NCI-H1417 (cell line): ENCODE measurements around the gene GPR89B.
"Not testable (repeated sequence)": the region's sequence is repeated elsewhere in the genome, so short reads cannot be mapped to it uniquely, and the experiment has no call there.

ENCODE experiments used
- DNase-seq, 3 experiments: peaks; one replicate each; lab custom pipeline; 2025; lab: John Stamatoyannopoulos, UW

Gene GPR89B

DNA sequence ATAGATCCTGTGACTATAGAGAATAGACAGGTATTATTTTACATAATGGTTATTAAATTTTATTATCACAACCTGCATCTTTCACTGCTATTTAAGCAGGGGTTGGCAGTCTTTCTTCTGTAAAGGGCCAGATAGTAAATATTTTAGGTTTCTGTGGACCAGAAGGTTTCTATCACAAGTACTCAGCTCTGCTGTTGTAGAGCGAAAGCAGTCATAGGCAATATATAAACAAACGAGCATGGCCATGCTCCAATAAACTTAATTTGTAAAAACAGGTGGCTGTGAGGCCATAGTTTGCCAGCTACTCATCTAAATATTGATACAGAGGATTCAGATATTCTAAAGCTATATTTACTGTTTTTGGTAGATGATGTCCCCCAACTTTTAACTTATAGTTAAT, 12.2 kb downstream of the GPR89B start:
- not testable (repeated sequence) for DNase-seq

DNA sequence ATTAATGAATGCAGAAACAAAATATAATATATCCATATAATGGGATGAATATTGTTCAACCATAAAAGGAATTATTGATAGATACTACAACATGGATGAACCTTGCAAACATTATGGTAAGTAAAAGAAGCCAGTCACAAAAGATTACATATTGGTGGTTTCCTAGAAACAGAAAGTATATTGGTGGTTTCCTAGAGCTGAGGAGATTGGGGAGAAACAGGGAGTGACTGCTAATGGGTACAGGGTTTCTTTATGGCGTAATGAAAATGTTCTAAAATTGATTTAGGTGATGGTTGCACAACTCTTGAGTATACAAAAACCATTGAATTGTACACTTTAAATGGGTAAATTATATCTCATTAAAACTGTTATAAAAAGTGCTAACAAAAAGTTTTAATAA, 14.3 kb downstream of the GPR89B start:
- DNase-seq, result not testable (repeated sequence)

DNA sequence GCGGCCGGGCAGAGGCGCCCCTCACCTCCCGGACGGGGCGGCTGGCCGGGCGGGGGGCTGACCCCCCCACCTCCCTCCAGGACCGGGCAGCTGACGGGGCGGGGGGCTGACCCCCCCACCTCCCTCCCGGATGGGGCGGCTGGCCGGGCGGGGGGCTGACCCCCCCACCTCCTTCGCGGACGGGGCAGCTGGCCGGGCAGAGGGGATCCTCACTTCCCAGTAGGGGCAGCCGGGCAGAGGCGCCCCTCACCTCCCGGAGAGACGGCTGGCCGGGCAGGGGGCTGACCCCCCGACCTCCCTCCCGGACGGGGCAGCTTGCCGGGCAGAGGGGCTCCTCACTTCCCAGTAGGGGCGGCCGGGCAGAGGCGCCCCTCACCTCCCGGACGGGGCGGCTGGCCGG, 21.3 kb downstream of the GPR89B start:
- not testable (repeated sequence) for DNase-seq

DNA sequence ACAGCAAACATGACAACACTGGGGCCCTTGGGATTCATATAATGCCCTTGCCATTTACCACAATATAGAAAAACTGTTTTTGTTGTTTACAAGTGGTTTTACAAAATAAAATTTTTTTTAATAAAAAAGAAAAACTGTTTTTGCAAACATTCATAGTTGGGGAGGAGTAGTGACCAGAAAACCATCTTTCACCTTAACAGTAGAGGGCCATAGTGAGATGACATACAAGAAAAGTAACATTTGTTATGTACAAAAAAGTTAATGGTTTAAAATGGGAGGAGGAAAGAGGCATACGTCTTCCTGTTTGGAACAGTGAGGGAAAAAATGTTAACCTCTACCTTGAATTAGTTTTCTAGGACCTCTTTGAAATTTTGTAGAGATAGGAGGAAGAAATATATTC, 30.7 kb downstream of the GPR89B start:
- not testable (repeated sequence) for DNase-seq

DNA sequence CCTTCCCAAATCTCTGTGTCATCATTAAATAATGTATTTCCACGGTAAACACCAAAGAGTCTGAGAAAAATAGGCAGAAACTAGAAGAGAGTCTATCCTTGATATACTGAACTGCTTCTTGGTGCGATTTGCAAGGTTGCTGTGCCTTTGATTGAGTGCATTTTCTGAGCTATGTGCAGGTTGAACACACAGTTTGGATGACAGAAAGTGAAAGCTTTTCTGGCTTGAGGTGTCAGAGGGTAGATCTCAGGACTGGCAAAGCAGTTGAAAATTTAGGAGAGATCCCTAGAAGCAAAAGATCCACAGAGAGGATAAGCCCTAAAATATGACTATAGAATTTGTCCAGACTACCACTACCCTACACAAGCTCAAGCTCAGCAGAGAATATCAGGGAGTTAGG, 31.5 kb downstream of the GPR89B start:
- not testable (repeated sequence) for DNase-seq

DNA sequence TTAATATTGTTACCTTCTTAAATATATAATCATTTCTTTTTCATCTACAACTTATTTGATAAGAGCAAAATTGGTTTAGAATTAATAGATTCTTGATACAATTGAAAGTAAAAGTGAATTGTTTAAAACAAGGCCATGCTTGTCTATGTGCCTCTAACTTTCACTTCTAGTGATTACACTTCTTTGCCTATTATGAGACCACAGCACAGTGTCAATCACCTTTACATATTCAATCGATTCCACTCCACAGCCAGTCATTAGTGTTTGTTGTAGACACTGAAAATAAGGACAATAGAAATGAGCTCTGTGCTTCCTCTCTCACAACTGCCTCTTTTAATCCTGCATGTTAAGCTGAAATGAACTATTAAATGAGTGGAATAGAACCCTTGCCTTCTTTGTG, 36.4 kb downstream of the GPR89B start:
- DNase-seq, result not testable (repeated sequence)

DNA sequence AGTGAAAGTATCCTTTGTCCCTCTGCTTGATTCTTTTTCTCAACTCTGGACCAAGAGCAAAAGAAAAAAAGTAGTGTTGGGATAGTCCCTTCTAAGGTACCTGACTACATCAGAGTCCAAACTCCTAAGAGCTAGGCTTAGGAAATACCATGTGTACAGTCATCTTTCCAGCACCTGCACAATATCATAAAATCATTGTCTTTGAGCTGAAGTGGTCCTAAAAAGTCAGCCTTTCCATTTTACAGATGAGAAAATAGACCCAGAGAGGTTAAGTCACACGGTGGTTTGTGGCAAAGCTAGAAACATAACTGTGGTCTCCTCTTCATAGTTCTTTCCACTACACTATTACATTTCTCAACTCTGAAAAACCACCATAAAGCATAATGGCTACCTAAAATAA, 38.4 kb downstream of the GPR89B start:
- not testable (repeated sequence) for DNase-seq

DNA sequence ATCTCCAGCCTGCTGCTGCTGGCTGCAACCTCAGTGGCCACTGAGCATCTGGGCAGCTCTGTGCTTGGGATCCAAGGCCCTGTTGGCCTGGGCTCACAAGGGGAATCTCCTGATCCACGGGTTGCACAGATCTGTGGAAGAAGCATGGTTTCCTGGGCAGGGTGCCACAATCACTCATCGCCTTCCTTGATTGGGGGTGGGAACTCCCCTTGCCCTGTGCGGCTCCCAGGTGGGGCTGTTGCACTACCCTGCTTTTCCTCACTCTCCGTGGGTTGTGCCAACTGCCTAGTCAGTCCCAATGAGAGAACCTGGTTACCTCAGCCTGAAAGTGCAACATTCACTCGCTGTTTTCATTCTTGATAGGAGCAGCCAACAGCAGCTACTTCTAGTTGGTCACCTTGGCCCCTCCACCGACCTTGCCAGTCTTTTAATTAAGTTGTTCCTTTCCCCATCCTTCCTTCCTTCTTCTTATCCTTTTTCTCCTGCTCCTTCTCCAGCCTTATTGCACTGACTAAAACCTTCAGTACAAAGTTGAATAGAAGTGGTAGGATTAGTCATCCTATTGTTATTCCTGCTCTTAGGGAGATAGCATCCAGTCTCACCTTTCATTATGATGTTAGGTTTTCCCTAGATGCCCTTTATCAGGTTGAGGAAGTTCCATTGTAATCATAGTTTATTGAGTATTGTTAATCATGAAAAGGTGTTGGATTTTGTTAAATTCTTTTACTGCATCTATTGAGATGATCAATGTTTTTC, 50.9 kb downstream of the GPR89B start:
- DNase-seq, result not testable (repeated sequence)

DNA sequence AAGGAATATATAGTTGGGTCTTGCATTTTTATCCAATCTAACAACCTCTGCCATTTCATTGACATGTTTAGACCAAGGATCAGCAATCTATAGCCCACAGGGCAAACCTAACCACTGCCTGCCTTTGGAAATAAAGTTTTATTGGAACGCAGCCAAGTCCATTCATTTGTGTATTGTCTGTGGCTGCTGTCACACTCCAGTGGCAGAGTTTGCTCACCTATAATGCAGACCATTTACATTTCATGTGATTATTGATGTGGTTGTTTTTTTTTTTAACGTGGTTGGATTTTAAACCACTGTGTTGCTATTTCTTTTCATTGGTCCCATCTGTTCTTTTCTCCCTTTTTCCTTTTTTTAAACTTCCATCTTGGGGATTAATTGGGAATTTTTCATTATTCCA, 57.2 kb downstream of the GPR89B start:
- DNase-seq, result peak in 2 of 3 experiments; percentile 19 to 58

DNA sequence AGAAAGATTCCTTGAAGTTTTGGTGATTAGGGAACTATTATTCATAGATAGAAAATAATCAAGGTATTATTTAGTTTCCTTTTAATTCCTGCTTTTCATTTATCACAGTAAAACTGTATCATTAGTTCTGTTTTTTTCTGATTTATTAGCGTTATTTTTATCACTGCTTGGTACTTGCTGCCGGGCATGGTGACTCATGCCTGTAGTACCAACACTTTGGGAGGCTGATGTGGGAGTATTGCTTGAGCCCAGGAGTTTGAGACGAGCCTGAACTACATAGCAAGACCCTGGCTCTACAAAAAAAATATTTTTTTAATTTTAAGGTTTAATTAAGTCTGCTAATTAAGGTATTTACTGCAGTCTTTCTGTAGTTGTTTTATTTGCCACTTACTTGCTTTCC, 59.7 kb downstream of the GPR89B start:
- not testable (repeated sequence) for DNase-seq

DNA sequence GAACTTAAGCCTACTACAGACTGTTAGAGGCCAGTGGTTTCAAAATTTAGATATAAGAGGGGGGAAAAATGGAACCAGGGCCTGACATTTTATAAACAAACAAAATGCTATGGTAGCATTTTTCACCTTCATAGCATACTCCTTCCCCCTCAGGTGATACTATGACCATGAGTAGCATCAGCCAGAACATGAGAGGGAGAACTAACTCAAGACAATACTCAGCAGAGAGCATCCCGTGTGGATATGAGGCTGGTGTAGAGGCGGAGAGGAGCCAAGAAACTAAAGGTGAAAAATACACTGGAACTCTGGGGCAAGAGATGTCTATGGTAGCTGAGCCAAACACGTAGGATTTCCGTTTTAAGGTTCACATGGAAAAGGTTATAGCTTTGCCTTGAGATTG, 64.7 kb downstream of the GPR89B start:
- DNase-seq, result not testable (repeated sequence)

DNA sequence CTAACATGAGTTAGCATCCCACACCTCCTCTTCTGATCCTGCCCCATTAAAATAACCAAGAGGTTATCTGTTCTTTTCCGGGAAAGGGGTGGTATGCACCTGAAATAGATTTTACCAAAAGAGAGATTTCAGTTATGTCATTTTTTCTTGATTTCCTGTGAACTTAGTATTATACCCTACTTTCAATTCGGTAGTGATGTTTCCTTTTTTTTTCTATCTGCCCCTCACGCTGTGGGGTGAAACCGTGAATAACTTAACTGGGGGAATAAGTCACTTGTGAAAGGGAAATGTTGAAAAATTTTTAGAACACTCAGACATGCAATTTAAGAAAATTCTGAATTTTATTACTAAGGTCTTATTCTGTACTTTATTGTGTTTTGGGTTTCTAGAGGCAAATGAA, 65.2 kb downstream of the GPR89B start:
- not testable (repeated sequence) for DNase-seq

DNA sequence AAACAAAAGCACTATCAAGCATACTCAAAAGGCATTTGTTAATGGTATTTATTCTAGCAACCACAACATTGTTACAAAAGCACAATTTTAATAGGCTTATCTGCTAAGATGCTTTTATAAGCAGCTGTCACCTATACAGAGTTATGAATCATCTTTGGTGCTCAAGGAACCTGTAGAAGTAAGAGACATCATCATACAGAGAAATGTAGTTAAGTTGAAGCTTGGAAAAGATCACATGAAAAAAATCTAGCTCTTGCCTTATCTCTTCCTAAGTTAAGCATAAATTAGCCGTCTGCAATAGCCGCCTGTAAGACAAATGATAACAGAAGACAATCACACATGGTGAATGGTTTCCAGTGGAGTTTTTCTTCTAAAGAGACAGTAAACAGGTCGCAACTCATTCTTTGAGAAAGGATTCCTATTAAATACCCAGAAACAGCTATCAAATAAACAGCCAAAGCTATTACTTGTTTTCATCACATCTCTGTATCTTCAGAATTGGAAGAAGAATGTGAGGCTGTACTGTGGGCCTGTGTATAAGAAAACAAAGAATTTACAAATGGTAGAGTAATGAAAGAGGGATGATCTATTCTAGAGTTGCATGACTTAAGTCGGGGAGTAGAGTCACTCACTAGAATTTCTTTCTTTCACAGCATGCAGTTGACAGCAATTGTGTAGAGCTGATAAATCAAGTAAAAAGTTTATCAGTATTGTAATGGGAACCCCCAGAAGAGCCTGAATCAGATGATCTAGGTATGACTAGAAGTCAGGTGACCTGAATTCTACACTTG, 65.8 kb downstream of the GPR89B start:
- not testable (repeated sequence) for DNase-seq

DNA sequence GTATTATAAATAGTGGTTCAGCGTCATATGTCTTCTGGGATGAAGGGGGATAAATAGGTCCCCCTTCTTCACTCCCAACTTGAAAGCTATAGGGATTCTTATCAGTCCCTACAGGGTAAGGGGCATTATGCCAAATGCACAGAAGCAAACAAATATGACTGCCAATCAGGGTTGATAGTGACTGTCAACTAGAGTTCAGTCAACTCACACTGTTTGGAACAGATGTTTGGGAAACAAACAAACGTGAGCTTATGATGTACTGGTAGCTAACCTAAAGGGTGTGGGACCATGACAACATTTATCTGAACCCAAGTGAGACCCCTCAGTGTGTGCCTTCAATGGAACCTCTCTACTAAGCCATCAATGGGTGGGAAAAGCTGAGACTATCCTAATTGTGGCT, 67.9 kb downstream of the GPR89B start:
- not testable (repeated sequence) for DNase-seq

DNA sequence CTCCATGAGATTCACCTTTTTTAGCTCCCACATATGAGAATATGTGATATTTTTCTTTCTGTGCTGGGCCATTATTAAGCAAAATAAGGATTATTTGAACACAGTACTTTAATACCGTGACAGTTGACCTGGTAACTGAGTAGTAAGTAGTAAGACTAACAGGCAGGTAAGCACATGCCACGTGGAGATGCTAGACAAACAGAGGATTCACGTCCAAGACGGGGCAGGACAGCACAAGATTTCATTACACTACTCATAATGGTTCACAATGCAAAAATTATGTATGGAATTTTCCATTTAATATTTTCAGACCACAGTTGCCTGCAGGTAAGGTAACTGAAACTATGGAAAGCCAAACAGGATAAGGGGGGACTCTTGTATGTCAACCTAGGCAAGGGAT, 79.5 kb downstream of the GPR89B start:
- not testable (repeated sequence) for DNase-seq

DNA sequence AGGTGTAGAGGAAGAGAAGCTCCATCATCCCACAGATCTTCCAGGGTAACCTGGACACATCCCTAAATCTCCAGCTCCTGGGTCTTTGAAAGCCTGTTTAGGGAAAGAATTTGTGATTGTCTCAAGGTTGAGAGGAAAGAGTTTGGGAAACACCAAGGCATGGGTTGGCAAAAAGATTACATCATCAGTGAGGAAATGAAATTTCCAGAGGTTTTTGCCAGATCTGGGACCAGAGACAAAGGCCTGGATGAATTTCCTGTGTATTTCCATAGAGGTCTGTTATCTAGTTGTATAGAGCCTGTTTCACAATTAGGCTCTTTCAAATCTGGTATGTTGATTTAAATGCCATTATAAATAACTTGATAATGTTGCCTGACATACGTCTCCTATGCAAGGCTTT, 82.3 kb downstream of the GPR89B start:
- no peak for DNase-seq

DNA sequence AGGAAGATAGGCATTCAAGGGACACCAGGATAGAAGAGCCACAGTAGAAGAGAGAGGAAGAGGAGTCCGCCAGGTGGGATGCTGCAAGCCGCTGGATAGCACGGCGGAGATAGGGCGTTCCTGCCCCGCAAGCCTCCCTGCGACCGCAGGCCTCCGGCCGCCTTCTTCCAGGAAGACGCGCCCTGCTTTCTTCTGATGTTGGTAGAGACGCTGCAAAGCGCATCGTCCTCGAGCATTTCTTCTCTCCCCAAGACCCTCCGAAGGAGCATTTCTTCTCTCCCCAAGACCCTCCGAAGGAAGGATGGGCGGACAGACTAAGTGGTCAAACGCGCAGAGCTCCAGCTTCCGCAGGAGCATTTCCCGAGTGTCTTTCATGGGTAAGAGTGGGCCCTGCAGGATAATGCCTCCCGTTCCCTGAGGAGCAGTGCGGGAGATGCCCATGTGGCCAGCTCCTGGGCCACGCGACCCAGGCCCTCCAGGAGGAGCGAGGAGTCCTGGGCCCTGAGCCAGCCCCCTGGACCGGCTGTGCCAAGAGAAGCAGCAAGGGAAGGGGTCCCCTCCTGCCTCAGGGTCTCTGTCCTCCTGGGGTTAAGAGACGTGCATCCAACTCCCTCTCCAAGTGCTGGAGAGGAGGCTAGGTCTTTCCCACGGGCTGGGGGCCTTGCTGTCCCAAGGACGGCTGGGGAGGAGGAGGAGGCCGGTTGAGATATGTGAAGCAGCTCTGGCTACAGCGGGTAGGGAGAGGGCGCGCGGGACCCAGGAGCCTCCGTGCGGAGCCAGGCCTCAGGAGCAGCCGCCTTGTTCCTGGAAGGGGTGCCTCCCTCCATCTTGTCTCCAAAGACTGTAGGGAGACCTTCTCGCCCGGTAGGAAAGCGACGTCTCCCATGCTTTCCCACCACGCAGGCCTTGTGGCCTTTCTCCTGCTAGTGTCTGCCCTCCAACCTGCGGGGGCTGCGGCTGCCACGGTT, 85.2 kb downstream of the GPR89B start:
- not testable (repeated sequence) for DNase-seq

DNA sequence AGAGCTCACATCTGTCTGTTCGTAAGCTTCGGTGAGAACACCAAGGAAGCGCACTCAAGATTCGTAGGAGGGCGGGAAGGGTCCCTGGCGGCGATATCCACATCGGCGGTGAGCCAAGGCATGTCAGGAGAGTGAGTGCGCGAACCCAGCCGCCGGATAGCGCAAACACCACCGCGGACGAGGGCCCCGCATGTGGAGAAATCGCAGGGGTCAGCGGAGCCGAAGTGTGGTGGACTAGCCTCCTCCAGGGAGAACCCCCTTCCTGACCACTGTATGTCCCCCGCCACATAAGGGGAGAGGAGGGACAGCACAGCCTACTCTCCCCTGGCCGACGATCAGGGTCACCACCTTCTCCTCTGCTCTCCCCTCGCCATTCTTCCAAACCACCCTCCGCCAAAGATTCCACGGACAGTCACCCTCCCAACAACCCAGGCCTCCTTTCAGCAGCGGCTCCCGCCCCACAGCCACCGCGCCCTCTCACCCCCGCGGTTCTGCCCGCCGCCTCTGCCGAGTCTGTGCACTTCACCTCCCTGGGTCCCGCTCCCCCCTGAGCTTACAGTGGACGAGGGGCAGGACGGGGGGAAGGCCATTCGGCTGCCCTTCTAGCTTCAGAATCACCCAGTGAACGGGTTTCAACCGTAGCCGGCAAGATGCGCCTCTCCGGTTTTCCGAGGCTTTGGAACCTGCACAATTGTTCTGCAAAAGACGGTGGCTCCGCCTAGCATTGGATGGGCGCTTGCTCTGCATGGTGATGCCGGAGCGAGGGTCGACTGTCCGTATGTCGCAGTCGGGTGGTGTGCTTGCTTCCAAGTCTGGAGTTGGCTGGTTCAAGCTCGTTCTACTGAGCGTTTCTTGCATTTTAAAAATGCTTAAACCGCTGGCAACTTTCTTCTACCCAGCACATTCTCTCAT, 86.3 kb downstream of the GPR89B start:
- DNase-seq, result not testable (repeated sequence)

DNA sequence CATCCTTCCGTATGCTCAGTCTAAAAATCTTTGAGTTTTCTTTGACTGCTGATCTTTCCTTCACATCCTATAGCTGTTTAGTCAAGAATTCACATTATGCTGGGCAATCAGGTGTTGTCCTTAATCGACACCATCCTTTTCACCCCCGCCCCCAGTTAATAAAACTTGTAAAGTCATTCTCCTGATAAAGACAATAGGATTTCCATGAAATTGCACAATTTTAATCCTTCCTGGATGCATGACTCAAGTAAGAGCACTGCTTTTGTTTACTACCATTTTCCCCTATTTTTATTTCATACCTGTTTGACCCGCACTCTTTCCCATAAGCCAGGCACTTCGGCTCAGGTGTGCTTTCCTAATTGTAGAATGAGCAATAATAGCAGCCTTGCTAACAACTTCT, 96.7 kb downstream of the GPR89B start:
- not testable (repeated sequence) for DNase-seq

DNA sequence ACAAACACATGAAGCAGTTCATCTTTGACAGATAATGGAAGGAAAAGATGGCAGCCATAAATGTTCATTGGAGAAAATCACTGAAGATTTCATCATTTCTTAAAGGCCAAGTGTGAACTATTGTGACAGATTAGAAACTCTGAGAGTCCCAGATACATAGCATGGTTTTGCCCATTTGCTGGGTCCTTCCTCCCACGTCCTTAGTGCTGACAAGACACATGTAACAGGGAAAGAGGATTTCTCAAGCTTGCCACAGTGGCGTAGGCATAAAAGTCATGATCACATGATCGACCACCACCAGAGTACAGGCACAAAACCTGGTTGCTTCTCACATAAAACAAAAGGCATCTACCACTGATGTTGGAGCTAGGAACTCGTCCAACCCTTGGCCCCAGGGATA, 98.8 kb downstream of the GPR89B start:
- not testable (repeated sequence) for DNase-seq

DNA sequence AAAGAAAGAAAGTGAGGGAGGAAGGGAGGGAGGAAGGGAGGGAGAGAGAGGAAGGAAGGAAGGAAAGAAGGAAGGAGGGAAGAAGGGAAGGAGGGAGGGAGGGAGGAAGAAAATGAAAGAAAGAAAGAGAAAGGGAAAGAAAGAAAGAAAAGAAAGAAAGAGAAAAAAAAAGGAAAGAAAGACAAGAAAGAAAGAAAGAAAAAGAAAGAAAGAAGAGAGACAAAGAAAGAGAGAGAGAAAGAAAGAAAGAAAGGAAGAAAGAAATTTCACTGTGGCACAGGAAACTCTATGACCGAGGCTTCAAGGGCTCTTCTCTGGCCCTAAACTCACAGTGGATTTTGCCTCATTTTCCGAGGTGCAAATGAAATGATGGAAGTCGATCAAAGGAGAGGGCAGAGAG, 104.0 kb downstream of the GPR89B start:
- not testable (repeated sequence) for DNase-seq
